Inferior parietal cortex (tissue), 1 donor: ENCODE measurements around the gene KRTAP4-8.
"Not testable (repeated sequence)": the region's sequence is repeated elsewhere in the genome, so short reads cannot be mapped to it uniquely, and the experiment has no call there.

Source experiments
- DNase-seq: peaks from one replicate; pipeline ENCODE4 v3.0.0-alpha.2; 2016; ENCODE audit errors: extremely low spot score

Gene KRTAP4-8

DNA sequence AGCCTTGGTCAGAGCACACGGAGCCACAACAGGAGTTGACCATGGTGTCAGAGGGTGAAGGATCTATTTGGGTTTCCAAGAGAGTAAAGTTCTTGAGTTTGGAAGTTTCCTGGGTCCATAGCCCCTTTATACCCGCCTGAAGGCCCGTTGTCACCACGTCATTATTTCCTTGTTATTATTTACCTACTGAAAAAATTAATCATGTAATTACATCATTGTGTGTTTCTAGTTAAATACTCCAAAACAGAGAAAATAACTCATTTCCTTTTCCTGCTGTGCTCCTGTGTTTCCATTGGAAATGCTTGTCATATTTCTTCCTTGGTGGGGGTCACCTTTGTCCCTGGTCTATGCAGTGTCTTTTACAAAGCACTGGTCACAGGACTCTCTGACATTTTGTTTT lies at the start of gene KRTAP4-8:
KRTAP4-8 (minus strand) TSS at position 101 of the 400 bp plus-strand sequence; CDS start at position 43, 58 bp downstream.
- no peak for DNase-seq

GRCh38 chr17:41145261-41145660 lies 47.3 kb upstream of the KRTAP4-8 start:
- no peak for DNase-seq

GRCh38 chr17:41144846-41145245 lies 46.9 kb upstream of the KRTAP4-8 start:
- DNase-seq, result no peak

DNA sequence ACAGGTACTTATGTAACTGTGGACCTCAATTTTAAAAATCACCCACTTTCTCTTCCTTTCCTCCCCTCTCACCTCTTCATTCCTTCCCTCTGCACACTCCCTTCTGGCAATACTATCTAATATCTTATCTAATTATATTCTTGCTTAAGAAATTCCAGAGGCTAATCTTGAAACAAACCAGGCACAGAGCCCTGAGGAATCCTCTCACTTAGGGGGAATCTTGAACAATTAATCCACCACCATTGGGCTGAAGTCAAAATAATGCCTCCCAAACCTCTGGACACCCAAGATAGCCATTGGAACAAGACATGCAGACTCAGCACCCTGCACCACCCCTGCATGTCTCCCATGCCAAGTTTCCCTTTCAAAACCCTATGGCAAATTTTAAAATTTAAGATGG lies 43.4 kb upstream of the KRTAP4-8 start:
- no peak for DNase-seq

DNA sequence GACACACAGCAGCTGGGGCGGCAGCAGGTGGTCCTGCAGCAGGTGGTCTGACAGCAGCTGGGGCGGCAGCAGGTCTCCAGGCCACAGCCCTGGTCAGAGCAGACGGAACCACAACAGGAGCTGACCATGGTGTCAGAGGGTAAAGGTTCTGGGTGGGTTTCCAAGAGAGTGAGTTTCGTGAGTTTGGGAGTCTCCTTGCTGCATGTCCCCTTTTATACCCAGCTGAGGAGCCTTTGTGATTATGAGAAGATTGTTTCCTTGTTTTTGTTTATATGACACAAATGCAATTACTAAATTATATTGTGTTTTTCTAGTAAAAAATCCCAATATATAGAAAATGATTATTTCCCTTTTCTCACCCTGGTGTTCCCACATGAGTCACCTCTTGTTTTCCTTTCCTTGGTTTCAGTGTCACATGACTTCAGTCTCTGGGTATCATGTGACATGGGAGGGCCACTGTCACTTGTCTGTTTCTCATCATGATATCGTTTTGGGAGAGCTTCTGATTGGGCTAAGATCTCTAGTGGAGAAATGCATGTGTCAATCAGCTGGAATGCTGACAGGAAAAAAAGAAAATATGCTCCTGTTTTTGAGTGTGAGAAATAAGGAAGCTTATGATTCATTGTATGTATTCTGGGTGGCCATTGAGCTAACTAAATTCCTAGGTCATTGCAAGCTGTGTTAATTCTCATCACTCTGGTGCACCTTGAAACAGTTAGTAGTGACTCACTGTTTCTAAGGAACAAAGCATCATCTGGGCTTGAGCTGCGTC lies 42.6 kb upstream of the KRTAP4-8 start, which contains the start of gene KRTAP4-6:
KRTAP4-6 (minus strand) TSS at position 185 of the 772 bp plus-strand sequence; CDS start at position 128, 57 bp downstream.
- no peak for DNase-seq

- DNase-seq, result not testable (repeated sequence)
These were observed 41.9 kb upstream of the KRTAP4-8 start for GRCh38 chr17:41139865-41140264.

DNA sequence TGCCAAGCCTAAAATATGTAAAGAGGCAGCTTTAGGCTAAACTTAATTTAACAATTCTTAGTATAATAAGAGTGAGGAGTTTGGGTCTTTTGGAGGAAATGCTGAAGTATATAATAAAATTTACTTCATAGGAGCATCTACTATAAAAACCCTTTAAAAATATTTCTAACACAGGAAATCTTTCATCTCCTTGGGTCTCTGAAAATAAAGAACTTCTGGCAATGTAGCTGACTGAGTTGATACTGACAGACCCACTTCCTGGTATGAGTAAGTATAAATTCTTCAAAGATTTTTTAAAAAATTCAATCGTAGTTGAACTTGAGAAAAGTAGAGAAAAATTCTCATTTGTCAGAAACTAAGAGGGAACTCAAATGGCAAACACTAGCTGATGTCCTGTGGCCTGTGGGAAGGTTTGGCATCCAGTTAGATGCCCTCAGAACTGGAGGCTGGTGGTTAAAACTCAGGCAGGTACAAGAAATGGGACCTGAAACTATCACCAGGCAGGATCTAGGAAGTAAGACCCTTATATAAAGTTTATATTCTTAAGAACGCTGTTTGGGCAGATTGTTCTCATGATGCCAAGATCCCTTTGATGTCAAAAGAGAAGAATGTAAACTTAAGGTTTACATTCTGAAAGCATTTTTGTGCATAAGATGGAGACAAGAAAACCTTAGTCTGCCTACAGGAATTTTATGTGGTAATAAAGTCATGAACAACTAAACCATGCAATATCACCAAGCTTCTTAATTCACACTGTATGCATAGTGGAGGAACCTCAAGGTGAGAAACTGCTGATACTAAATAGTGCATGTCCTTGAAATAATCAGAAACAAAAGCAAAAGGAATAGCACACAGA lies 36.2 kb upstream of the KRTAP4-8 start:
- DNase-seq, result no peak

GRCh38 chr17:41131979-41132378 lies 34.0 kb upstream of the KRTAP4-8 start:
- DNase-seq, result no peak

- no peak for DNase-seq
These were observed 29.4 kb upstream of the KRTAP4-8 start for GRCh38 chr17:41127371-41127770.

- no peak for DNase-seq
These were observed 28.5 kb upstream of the KRTAP4-8 start for GRCh38 chr17:41126412-41126811.

DNA sequence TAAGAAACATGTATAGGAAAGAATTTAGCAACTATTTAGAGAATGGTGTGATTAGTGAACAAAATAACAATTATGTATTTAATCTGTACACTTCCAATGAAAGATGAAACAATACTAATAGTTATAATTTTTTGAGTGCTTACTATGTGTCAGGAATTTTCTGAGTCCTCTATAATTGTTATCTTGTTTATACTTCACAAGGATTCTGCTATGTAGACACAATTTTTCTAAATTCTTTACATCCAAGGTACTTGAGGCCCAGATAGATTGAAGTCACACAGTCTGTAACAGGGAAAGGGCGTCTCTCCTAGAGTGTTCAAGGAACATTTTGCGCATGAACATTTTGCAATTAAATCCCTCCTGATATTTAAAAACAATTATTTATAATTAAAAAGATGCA lies 27.1 kb upstream of the KRTAP4-8 start:
- no peak for DNase-seq

- DNase-seq, result not testable (repeated sequence)
These were observed 26.0 kb upstream of the KRTAP4-8 start, which contains the start of gene KRTAP4-12 for GRCh38 chr17:41123991-41124371. Gene KRTAP4-12 (minus strand): TSS chr17:41124182. CDS start chr17:41124122, 60 bp downstream.

DNA sequence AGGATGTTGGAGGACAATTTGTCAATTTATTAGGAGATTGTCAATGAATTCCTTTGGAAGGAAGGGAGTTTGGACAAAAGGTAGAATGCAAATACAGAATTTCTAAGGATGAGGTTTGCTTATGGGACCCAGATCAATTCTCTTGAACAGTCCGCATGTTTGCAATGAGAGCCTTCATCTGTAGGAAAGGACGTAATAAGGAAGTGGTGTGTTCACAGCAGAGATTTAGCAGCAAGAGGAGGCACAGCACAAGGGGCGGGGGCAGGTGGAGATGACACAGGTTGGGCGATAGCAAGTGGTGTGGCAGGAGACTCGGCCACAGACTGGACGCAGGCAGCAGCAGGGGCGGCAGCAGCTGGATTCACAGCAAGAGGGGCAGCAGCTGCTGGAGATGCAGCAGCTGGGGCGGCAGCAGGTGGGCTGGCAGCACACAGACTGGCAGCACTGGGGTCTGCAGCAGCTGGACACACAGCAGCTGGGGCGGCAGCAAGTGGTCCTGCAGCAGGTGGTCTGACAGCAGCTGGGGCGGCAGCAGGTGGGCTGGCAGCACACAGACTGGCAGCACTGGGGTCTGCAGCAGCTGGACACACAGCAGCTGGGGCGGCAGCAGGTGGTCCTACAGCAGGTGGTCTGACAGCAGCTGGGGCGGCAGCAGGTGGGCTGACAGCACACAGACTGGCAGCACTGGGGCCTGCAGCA lies 25.5 kb upstream of the KRTAP4-8 start:
- DNase-seq, result not testable (repeated sequence)

DNA sequence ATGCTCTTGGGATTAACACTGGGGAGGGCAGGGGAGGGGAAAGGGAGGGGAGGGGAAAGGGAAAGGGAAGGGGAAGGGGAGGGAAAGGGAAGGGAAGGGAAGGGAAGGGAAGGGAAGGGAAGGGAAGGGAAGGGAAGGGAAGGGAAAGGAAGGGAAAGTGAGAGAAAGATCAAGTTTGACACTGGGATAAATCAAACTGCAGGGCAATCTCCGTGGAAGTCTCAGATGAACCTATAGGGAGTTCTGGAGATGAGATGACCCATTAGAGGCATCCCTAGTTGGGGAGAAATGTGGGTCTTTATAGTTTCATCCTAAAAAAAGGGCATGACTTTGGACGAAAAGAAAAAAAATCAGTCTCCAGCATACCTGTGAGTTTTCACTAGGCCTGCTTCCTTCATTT lies 23.8 kb upstream of the KRTAP4-8 start:
- DNase-seq, result no peak

DNA sequence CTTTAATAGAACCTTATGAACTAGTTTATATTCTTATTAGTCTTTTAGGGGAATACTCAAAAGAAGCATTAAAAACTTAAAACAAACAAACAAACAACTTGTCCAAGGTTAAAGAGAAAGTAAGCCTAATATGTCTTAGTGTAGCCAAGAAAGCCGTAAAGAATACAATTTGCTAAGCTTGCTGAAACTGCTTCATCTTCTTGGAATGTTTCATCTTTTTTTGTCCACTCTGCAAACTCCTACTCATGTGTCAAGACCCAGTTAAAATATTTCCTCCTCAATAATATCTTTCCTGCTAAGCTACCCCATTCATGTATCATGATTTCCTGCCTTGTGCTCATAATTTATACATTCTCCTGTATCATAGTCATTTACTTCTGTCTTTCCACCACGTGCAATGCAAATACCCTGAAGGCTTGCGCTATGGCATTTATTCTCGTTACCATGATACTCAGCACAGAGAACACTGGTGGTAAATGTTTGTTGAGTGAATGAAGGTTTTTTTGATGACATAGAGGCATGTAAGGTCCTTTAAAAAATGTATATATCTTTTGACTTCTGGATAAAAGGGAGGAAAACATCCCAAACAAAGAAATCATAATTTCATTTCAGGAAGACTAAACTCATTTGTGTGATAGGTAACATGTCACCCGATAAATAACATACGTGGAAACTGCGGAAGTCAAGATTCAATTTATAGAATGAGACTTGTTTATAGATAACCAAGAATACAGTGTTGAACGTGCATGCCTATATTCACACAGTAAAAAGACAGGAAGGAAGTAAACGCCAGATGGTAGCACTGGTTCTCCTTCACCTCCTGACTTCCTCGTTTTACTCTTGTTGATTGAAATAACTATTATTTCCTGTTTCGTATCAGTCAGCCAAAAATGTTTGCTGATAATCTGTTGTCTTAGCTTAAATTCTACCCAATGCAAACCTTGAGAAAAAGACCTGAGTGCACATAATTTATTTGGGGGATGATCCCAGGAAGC lies 22.1 kb upstream of the KRTAP4-8 start:
- not testable (repeated sequence) for DNase-seq

GRCh38 chr17:41118721-41119120 lies 20.8 kb upstream of the KRTAP4-8 start:
- DNase-seq, result no peak

- not testable (repeated sequence) for DNase-seq
These were observed 20.0 kb upstream of the KRTAP4-8 start, which contains the start of gene KRTAP4-11 for GRCh38 chr17:41117846-41118386. Gene KRTAP4-11 (minus strand): TSS chr17:41118373. CDS start chr17:41118315, 58 bp downstream.

DNA sequence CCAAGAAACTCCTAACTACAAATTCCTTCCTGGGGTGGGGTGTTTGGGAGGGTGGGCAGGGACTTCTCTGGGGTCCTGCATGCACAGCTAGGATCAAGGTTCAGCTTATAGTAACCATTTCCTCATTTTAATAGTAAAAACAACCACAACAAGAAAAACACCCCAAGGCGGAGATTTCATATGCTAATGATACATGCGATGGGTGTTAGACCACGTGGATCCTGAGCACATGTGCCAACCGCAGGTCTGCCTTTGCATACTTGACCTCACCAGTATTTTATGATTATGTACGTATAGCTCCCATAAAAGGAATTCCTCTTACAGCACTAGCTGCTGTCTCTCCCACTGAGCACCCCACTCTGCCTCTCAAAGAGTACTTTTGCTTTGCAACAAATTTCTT lies 18.4 kb upstream of the KRTAP4-8 start:
- no peak for DNase-seq

DNA sequence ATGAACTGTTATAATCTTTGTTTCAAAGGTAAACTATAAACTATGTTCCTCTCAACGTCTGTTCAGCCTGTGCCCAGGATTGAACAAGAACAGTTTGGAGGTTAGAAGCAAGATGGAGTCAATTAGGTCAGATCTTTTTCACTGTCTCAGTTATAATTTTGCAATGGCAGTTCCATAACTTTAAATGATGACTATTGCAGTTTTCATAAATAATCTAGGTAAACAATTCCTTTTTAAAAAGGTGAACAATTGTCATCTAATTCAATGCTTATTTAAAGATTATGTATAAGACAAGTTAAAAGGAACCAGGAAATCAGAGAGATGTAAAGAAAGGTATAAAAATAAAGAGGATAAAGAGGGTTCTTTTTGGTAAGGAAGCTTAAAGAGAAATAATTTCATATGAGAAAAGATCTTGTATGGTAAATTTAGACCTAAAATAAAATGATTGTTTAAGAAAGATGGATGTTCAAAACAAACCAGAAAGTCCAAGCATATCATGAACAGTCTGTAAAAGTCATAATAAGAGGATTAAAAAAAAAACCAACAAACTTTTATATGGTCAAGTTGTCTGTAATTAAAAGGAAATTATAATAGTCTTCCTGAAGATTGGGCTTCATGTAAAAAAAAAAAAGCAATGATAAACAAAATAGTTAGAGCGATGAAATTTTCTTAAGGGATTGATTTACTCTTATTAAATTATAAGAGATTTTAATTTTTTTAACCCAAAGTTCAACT lies 13.4 kb upstream of the KRTAP4-8 start:
- DNase-seq, result no peak
